GM21515 (cell line): ENCODE data around the gene CAMK1D.
"Not testable (repeated sequence)": the region's sequence is repeated elsewhere in the genome, so short reads cannot be mapped to it uniquely, and the experiment has no call there.

Experiments used
- ATAC-seq: cut with Tn5 transposase; IDR thresholded peaks from one replicate; pipeline ENCODE4 v1.9.1; 2021; ENCODE audit not compliant: unreplicated experiment

The CAMK1D gene

GRCh38 chr10:12546160-12546802, 196.9 kb downstream of the CAMK1D start:
- not testable (repeated sequence) for ATAC-seq

DNA sequence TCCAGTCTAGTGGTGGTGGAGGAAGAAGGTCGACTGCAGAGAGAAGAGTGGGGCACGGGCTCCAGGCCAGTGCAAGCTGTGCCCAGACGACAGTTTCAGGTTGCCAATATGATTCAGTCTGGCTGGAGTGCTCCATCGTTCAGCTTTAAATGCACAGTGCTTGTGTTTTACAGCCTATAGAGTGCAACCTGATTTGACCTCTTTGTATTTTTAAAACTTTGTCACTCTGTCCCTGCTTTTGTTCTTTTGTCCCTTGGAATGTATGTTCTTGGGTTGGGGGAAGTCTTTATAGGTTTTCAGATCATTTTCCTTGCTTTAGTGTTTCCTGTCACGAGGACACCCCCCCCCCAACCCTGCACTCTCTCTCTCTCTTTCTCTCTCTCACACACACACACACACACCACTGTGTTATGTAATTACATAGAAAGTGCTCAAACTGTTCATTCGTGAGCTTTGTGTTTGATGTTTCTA, 198.0 kb downstream of the CAMK1D start:
- no peak for ATAC-seq

- ATAC-seq, result no peak
Measured at GRCh38 chr10:12549297-12549696, 199.9 kb downstream of the CAMK1D start.

DNA sequence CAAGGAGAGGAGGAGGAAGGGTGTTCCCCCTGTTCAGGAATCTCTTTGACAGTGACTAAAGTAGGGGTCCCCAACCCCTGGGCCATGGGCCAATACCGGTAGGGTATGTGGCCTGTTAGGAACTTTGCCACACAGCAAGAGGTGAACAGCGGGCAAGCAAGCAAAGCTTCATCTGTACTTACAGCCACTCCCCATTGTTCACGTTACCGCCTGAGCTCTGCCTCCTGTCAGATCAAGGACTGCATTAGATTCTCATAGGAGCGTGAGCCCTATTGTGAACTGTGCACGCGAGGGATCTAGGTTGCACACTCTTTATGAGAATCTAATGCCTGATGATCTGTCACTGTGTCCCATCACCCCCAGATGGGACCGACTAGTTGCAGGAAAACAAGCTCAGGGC, 201.6 kb downstream of the CAMK1D start:
- no peak for ATAC-seq

DNA sequence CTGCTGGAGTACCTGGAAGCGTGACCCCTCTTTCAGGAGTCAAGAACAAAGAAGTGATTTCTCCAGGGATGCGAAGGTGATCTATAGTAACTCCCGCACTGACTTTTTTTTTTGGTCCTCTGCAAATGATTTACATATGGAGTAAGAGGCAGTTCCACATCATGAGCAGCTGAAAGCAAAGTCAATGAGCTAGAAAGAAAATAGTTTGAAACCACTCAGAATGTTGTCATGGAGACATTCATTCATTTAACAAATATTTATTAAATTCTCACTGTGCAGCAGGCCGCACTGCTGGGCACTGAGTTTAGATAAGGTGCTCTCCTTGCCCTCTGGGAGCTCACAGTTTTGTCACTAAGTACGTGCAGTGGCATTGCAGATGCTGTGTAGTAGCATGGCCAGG, 206.7 kb downstream of the CAMK1D start:
- no peak for ATAC-seq

DNA sequence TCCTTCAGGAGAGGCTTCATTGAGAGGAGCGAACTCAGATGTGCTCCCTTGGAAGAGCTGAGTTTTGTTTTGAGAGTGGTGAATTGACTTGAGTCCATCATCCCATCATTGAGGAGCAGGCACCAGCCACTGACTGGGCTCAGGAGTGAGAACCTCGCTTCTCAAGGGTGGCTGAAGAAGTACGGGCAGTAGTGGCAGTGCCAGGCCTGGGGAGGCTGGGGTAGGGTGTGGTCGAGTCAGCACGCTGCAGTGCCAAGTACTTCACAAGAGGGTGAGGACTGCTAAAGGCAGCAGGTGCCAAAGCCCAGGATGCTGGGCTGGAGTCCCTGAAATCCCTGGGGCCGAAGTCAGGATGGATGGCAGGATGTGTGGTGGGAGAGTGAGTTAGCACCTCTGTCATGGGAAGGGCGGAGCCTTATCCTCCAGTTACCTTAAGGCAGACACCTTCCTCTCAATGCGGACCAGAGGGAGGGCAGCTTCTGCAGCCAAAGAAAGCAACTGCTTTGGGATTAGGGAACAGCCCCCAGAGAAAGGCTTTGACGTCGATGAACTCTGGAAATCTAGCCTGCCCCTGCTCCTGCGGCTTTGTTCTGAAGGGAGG, 210.3 kb downstream of the CAMK1D start:
- no peak for ATAC-seq

DNA sequence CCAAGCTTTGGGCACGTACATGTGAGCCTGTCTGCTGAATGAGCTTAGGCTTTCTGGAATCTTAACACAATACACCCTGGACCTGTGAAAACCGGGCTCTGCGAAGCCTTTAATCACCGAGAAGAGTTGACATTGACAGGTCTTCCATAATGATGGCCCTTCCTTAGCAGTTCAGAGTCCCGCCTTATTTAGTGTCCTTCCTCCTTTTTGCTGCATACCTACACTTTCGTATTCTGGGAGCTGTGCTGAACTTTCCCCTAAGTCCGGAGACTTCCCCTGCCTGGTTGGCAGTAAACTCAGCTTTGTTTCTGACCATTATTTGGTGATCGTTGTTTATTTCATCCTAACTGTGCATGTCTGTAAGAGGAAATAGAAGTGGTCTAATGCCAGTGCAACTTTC, 212.0 kb downstream of the CAMK1D start:
- ATAC-seq, result no peak

DNA sequence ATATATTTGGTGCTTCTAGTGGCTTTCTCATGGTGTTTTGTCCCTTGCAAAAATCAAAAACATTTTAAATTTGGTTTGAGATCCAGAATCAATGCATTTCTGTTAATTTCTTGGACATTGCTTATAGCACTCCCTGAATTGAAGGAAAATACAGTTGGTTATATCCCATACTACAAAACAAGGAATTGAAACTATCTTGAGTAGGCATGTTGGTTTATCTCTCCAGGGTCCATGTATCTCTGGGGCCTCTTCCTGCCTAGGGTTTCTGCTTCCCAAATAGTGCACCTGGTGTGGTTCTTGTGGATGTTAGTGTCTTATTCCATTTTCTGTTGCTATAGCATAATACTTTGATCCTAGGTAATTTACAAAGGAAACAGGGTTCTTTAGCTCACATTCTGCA, 212.4 kb downstream of the CAMK1D start:
- ATAC-seq, result no peak

GRCh38 chr10:12563489-12563888, 214.1 kb downstream of the CAMK1D start:
- no peak for ATAC-seq

DNA sequence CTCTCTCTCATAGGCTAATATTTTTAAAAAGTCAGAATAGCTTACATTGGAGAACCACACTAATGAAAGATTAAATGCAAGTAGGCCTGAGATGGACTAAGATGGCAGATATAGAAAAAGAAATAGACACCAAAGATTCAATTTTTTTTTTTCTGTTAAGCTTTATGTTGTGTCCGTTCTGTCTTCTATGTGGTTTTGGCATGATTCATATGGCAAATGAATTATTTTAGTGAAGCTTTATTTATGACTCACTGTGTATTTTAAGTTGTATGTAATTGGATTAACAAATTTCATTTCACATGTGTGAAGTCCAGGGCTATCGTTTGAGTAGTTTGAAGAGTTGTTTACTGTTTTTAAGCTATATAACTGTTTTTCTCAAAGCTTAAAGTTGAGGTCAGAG, 214.8 kb downstream of the CAMK1D start:
- no peak for ATAC-seq

GRCh38 chr10:12566161-12567115, 217.1 kb downstream of the CAMK1D start:
- no peak for ATAC-seq

DNA sequence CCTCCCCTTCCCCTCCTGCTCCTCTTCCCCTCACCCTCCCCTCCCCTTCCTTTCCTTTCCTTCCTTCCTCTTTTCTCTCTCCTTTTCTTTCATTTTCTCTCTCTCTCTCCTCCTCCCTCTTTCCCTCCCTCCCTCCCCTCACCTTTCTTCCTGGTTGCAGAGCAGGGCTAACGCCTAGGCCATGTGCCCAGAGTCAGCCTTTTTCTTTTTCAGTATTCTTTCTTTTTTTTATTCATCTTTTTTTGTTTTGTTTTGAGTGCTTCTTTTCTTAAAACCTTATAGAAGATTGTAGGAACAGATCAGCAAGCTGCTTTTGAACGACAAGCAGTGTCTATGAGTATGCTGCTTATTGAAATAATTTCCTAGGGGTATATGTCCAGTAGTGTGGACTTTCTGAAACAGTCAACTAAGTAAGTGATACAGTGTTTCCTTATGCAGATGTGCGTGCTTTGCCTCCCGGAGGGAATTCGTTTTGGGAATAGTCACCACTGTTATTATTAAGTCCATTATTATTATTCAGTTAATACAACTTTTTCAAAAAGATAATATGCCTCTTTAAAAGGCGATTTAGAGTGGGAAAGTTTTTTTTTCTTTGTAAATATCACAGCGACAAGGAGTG, 219.2 kb downstream of the CAMK1D start:
- ATAC-seq, result no peak

DNA sequence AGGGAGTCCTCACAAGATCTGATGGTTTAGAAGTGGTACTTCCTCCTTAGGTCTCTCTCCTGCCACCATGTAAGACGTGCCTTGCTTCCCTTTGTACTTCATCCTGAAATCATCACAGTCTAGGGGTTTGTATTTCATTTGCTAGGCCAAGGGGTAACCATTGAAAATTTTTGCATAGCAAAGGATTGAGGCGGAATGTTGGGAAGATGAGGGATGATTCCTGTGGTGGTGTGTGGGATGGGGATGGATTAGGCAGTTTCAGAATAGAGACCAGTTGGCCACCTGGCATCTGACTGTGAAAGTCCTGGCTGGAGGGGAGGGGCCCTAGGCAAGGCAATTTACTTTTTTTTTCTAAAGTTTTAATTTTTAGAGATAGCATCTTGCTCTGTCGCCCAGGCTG, 222.9 kb downstream of the CAMK1D start:
- ATAC-seq, result no peak

GRCh38 chr10:12577610-12578009, 228.3 kb downstream of the CAMK1D start:
- ATAC-seq, result no peak

DNA sequence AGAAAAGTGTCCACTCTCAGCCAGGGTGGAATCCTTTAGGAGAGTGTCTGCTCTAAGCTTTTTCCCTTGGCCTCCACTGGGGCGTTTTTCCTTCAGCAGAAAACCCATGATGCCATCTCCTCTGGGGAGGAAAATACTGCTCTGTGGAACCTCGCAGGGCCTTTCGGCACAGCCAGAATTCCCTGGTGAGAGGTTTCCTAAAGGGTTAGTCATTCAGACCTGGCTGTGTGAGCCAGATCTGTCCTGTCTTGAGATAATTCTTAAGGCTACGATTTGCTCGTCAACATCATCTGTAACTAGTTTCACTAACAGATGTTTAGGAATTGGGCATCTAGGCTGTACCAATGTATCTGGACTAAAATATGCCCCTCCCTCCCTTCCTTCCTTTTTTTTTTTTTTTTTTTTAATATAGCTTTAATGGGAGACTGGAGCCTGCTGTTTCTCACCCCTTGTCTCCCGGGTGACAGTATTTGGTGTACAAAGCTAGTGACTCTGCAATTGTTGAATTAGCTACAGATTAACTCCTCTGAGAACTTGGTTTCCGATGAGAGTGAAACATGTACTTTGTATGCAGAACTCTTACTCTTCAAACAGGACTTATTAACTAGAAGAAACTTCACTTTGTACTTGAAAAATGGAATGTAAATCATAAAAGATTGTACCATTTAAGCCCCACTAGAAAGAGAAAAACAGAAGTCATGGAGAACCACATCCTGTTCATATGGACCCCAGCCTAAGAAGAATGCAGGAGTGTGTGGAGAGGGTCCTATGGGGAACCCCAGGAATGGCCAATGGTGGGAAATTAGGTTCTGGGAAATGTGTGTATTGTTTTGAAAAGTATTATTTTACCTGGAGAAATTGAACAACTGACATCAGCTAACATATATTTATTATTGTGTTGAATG, 230.9 kb downstream of the CAMK1D start:
- no peak for ATAC-seq

GRCh38 chr10:12583891-12584595, 234.7 kb downstream of the CAMK1D start:
- ATAC-seq, result no peak

GRCh38 chr10:12586741-12587140, 237.4 kb downstream of the CAMK1D start:
- no peak for ATAC-seq

DNA sequence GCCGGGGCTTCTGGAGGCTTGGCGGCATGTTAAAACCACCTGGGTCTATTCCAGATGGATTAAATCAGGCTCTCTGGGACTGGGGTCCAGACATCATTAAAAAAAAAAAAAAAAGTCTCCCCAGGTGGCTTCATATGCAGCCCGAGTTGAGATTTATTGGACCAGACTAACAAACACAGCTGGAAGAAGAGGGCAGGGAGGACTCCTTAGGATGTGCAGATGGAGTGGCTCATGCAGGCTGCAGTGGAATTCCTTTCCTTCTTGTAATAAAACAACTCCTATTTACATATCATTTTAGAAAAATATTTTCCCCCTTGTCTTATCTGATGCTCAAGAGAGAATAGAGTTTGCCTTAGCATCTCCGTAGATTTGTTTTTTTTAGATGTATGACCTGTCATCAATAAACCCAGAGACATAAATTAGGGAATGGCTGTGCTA, 238.1 kb downstream of the CAMK1D start:
- no peak for ATAC-seq

GRCh38 chr10:12588091-12588860, 238.9 kb downstream of the CAMK1D start:
- ATAC-seq, result no peak
